Measurements from ENCODE around the gene SLC52A3.

SLC52A3 gene

DNA sequence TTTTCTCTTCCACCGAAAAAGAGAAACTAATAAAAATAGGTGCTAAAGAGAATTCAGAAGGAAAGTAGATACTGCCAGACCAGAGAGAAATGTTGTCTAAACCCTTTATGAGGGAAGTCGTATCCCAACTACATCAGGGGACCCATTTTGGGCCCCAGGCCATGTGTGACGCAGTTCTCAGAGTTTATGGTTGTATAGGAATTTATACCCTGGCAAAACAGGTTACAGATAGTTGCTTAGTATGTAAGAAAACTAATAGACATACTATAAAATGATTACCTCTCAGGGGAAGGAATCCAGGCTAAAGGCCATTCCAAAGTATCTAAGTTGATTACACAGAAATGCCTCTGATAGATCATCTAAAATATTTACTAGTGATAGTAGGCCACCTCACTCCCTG lies 28.6 kb upstream of the SLC52A3 start:
- H3K27ac ChIP-seq (ENCODE audit: low read depth, low read length), result no peak overlapping the region
- no peak overlapping the region for H3K4me3 ChIP-seq (ENCODE audit: low read depth in 1 of 5, low read length in 5 of 5)
- no peaks in the 10 kb centered on the region for H3K4me1 ChIP-seq (ENCODE audit: control insufficient read depth in 5 of 5, insufficient read depth in 5 of 5, low read length in 5 of 5)
- no peaks in the 10 kb centered on the region for H3K36me3 ChIP-seq (ENCODE audit: control insufficient read depth in 5 of 5, insufficient read depth in 5 of 5, low read length in 5 of 5)
- H3K27me3 ChIP-seq (ENCODE audit: control insufficient read depth in 5 of 5, insufficient read depth in 4 of 5, low read length in 5 of 5), result peaks cover under 1 to 4% (median 3%) of the 10 kb centered on the region in 5 donors
- H3K9me3 ChIP-seq (ENCODE audit: control insufficient read depth in 5 of 5, low read length in 5 of 5), result peaks cover 0 to 11% (median 5%) of the 10 kb centered on the region in 5 donors
- H3K9ac ChIP-seq (ENCODE audit: low read length in 5 of 5), result no peak overlapping the region

- H3K27ac ChIP-seq (ENCODE audit: low read depth, low read length), result no peak overlapping the region
- peak overlapping the region in 1 of 5 donors; percentile 15 for H3K4me3 ChIP-seq (ENCODE audit: low read depth in 1 of 5, low read length in 5 of 5)
- no peak overlapping the region for H3K9ac ChIP-seq (ENCODE audit: low read length in 5 of 5)
- H3K4me1 ChIP-seq (ENCODE audit: control insufficient read depth in 5 of 5, insufficient read depth in 5 of 5, low read length in 5 of 5), result no peaks in the 10 kb centered on the region
- H3K9me3 ChIP-seq (ENCODE audit: control insufficient read depth in 5 of 5, low read length in 5 of 5), result peaks cover 0 to 17% (median 11%) of the 10 kb centered on the region in 5 donors
- no peaks in the 10 kb centered on the region for H3K27me3 ChIP-seq (ENCODE audit: control insufficient read depth in 5 of 5, insufficient read depth in 4 of 5, low read length in 5 of 5)
- no peaks in the 10 kb centered on the region for H3K36me3 ChIP-seq (ENCODE audit: control insufficient read depth in 5 of 5, insufficient read depth in 5 of 5, low read length in 5 of 5)
Observed at GRCh38 chr20:792248-792647, 23.9 kb upstream of the SLC52A3 start.

- H3K27me3 ChIP-seq (ENCODE audit: control insufficient read depth in 5 of 5, insufficient read depth in 4 of 5, low read length in 5 of 5), result no peaks in the 10 kb centered on the region
- no peaks in the 10 kb centered on the region for H3K36me3 ChIP-seq (ENCODE audit: control insufficient read depth in 5 of 5, insufficient read depth in 5 of 5, low read length in 5 of 5)
- H3K4me1 ChIP-seq (ENCODE audit: control insufficient read depth in 5 of 5, insufficient read depth in 5 of 5, low read length in 5 of 5), result no peaks in the 10 kb centered on the region
- H3K27ac ChIP-seq (ENCODE audit: low read depth, low read length), result no peak overlapping the region
- no peak overlapping the region for H3K4me3 ChIP-seq (ENCODE audit: low read depth in 1 of 5, low read length in 5 of 5)
- peaks cover 0 to 17% (median 11%) of the 10 kb centered on the region in 5 donors for H3K9me3 ChIP-seq (ENCODE audit: control insufficient read depth in 5 of 5, low read length in 5 of 5)
- H3K9ac ChIP-seq (ENCODE audit: low read length in 5 of 5), result no peak overlapping the region
Observed at GRCh38 chr20:791056-791455, 22.8 kb upstream of the SLC52A3 start.

DNA sequence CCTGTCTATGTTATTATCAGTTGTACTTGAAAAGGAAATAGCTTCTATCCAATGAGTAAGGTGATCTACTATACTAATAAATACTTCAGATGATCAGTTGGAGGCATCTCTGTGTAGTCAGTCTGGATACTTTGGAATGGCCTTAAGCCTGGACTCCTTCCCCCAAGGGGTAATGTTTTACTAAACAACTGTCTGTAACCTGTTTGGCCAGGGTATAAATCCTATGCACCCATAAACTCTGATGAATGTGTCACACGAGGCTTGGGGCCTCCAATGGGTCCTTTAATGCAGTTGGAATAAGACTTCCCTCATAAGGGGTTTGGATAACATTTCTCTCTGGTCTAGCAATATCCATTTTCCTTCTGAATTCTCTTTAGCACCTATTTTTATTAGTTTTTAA lies 19.5 kb upstream of the SLC52A3 start:
- no peak overlapping the region for H3K4me3 ChIP-seq (ENCODE audit: low read depth in 1 of 5, low read length in 5 of 5)
- H3K4me1 ChIP-seq (ENCODE audit: control insufficient read depth in 5 of 5, insufficient read depth in 5 of 5, low read length in 5 of 5), result no peaks in the 10 kb centered on the region
- H3K27ac ChIP-seq (ENCODE audit: low read depth, low read length), result no peak overlapping the region
- peaks cover 0 to 4% (median 0%) of the 10 kb centered on the region in 5 donors for H3K27me3 ChIP-seq (ENCODE audit: control insufficient read depth in 5 of 5, insufficient read depth in 4 of 5, low read length in 5 of 5)
- H3K9ac ChIP-seq (ENCODE audit: low read length in 5 of 5), result no peak overlapping the region
- peaks cover 0 to 23% (median 13%) of the 10 kb centered on the region in 5 donors for H3K9me3 ChIP-seq (ENCODE audit: control insufficient read depth in 5 of 5, low read length in 5 of 5)
- H3K36me3 ChIP-seq (ENCODE audit: control insufficient read depth in 5 of 5, insufficient read depth in 5 of 5, low read length in 5 of 5), result no peaks in the 10 kb centered on the region

DNA sequence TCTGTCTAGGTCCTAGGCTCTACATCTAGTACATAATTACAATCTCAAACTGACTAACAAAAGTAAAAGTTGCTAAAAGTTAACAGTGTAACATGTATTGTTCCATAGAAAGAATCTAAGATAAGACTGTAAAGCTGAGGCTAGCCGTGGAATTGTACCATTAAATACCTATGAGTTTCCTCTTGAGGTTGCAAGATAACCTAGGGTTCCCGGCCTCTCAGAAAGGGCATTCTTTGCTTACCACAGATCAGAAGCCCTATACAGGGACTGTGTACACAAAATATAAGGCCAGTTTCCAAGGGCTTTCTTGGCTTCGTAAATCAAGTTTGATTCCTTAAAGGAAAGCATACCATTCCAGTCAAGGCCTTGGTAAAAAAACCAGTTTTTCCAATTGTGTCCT lies 11.5 kb upstream of the SLC52A3 start:
- H3K4me3 ChIP-seq (ENCODE audit: low read depth in 1 of 5, low read length in 5 of 5), result no peak overlapping the region
- H3K27me3 ChIP-seq (ENCODE audit: control insufficient read depth in 5 of 5, insufficient read depth in 4 of 5, low read length in 5 of 5), result peaks cover 0 to 11% (median 6%) of the 10 kb centered on the region in 5 donors
- no peak overlapping the region for H3K9ac ChIP-seq (ENCODE audit: low read length in 5 of 5)
- H3K4me1 ChIP-seq (ENCODE audit: control insufficient read depth in 5 of 5, insufficient read depth in 5 of 5, low read length in 5 of 5), result no peaks in the 10 kb centered on the region
- H3K27ac ChIP-seq (ENCODE audit: low read depth, low read length), result no peak overlapping the region
- no peaks in the 10 kb centered on the region for H3K36me3 ChIP-seq (ENCODE audit: control insufficient read depth in 5 of 5, insufficient read depth in 5 of 5, low read length in 5 of 5)
- peaks cover 0 to 8% (median 0%) of the 10 kb centered on the region in 5 donors for H3K9me3 ChIP-seq (ENCODE audit: control insufficient read depth in 5 of 5, low read length in 5 of 5)

DNA sequence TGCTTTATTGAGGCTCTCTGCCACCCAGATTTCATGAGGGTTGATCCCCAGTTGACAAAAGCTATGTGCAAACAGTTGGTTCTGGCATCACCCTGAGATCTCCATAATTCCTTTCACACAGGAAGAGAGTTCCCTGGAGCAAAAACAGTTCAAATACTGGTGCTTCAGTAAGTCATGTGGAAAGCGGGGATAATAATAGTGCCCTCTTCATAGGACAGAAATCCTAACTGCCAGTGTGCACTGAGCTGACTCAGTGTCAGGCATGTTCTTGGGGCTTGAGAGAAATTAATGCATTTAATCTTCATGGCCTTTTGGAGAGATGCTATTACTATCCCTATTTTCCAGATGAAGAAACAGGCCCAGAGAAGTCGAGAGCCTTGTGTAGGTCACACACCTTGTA lies 7.9 kb upstream of the SLC52A3 start:
- no peak overlapping the region for H3K9ac ChIP-seq (ENCODE audit: low read length in 5 of 5)
- no peaks in the 10 kb centered on the region for H3K4me1 ChIP-seq (ENCODE audit: control insufficient read depth in 5 of 5, insufficient read depth in 5 of 5, low read length in 5 of 5)
- H3K9me3 ChIP-seq (ENCODE audit: control insufficient read depth in 5 of 5, low read length in 5 of 5), result no peaks in the 10 kb centered on the region
- H3K36me3 ChIP-seq (ENCODE audit: control insufficient read depth in 5 of 5, insufficient read depth in 5 of 5, low read length in 5 of 5), result no peaks in the 10 kb centered on the region
- no peak overlapping the region for H3K4me3 ChIP-seq (ENCODE audit: low read depth in 1 of 5, low read length in 5 of 5)
- H3K27ac ChIP-seq (ENCODE audit: low read depth, low read length), result no peak overlapping the region
- H3K27me3 ChIP-seq (ENCODE audit: control insufficient read depth in 5 of 5, insufficient read depth in 4 of 5, low read length in 5 of 5), result peaks cover 3 to 12% (median 11%) of the 10 kb centered on the region in 5 donors

DNA sequence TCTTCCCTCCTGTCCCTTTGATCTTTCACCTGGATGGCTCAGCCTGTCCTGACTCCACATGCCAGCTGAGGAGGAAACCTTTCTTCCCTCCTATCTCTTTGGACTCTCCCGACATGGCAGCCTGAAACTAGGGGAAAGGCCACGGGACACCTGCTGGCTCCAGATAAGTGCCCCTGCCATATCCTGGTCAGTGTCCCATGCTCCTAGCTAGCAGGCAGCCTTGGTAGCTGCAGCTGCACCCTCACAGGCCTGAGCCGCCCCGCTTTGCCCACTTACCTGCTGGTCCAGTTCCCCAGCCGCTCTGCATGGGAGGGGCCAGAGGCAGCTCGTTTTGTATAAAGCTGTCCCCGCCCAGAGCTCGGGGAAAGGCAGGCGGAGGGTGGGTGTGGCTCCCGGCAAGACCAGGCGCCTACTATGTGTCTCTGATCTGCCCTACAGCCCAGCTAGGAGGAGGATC lies 7.4 kb upstream of the SLC52A3 start:
- no peaks in the 10 kb centered on the region for H3K36me3 ChIP-seq (ENCODE audit: control insufficient read depth in 5 of 5, insufficient read depth in 5 of 5, low read length in 5 of 5)
- no peak overlapping the region for H3K27ac ChIP-seq (ENCODE audit: low read depth, low read length)
- H3K9me3 ChIP-seq (ENCODE audit: control insufficient read depth in 5 of 5, low read length in 5 of 5), result peaks cover 0 to 3% (median 0%) of the 10 kb centered on the region in 5 donors
- H3K9ac ChIP-seq (ENCODE audit: low read length in 5 of 5), result no peak overlapping the region
- no peaks in the 10 kb centered on the region for H3K4me1 ChIP-seq (ENCODE audit: control insufficient read depth in 5 of 5, insufficient read depth in 5 of 5, low read length in 5 of 5)
- no peak overlapping the region for H3K4me3 ChIP-seq (ENCODE audit: low read depth in 1 of 5, low read length in 5 of 5)
- peaks cover 4 to 12% (median 11%) of the 10 kb centered on the region in 5 donors for H3K27me3 ChIP-seq (ENCODE audit: control insufficient read depth in 5 of 5, insufficient read depth in 4 of 5, low read length in 5 of 5)

- Histone ChIP-seq H3K4me1 (ENCODE audit: control insufficient read depth in 5 of 5, insufficient read depth in 5 of 5, low read length in 5 of 5) (no peaks in the 10 kb centered on the region), H3K9ac (ENCODE audit: low read length in 5 of 5) (no peak overlapping the region), H3K4me3 (ENCODE audit: low read depth in 1 of 5, low read length in 5 of 5) (no peak overlapping the region), H3K9me3 (ENCODE audit: control insufficient read depth in 5 of 5, low read length in 5 of 5) (peaks cover 0 to 5% (median 0%) of the 10 kb centered on the region in 5 donors), H3K36me3 (ENCODE audit: control insufficient read depth in 5 of 5, insufficient read depth in 5 of 5, low read length in 5 of 5) (no peaks in the 10 kb centered on the region), H3K27ac (ENCODE audit: low read depth, low read length) (no peak overlapping the region), H3K27me3 (ENCODE audit: control insufficient read depth in 5 of 5, insufficient read depth in 4 of 5, low read length in 5 of 5) (peaks cover 4 to 12% (median 11%) of the 10 kb centered on the region in 5 donors)
Observed at GRCh38 chr20:774660-775057, 6.4 kb upstream of the SLC52A3 start.

DNA sequence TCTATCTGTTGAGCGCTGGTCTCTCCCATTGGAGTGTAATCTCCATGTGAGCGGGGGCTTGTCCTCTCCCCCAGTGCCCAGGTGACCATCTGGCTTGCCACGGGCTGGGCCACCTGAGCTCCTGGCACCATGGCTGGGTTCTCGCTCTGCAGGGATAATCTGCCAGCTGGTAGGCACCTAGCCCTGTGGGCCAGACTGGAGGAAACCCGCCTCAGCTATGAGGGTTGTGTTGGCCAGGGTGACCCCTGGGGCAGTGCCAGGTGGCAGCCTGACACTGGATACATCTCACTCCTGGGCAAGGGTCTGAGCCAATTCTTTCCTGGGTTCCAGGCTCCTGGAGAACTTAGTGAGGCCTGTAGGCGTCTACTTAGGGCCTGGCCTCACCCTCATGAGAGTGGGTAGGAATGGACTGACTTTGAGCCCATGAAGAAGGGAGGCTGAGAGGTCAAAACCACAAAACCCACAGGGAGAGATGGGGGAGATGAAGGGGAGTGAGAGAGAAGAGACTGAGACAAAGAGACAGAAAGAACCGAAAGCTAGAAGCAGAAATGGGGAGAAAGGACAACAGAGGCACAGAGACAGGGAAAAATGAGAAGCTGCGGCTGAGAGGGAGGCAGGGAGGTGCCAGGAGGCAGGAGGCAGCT lies 5.8 kb upstream of the SLC52A3 start:
- Histone ChIP-seq H3K4me3 (ENCODE audit: low read depth in 1 of 5, low read length in 5 of 5) (no peak overlapping the region), H3K4me1 (ENCODE audit: control insufficient read depth in 5 of 5, insufficient read depth in 5 of 5, low read length in 5 of 5) (peaks cover 0 to 2% (median 0%) of the 10 kb centered on the region in 5 donors), H3K36me3 (ENCODE audit: control insufficient read depth in 5 of 5, insufficient read depth in 5 of 5, low read length in 5 of 5) (no peaks in the 10 kb centered on the region), H3K27ac (ENCODE audit: low read depth, low read length) (no peak overlapping the region), H3K9me3 (ENCODE audit: control insufficient read depth in 5 of 5, low read length in 5 of 5) (peaks cover 0 to 5% (median 0%) of the 10 kb centered on the region in 5 donors), H3K9ac (ENCODE audit: low read length in 5 of 5) (no peak overlapping the region), H3K27me3 (ENCODE audit: control insufficient read depth in 5 of 5, insufficient read depth in 4 of 5, low read length in 5 of 5) (peaks cover 4 to 12% (median 11%) of the 10 kb centered on the region in 5 donors)

DNA sequence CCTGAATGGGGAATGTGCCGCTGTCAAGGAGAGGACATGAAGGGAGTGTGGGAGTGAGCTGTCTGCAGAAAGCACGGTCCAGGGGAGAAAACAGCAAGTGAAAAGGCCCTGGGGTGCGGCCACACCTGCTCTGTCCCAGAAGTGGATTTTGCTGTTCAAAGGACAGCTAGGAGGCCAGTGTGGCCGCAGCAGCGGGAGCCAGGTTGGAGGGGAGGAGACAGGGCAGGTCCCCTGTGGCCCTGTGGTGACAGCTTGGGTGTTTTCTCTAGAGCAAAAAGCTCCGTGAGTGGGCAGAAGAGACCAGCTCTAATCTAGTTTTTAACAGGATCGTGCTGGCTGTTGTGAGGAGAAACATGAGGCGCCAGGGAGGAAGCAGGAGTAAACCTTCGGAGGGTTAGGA lies 4.5 kb upstream of the SLC52A3 start:
- H3K27ac ChIP-seq (ENCODE audit: low read depth, low read length), result no peak overlapping the region
- no peak overlapping the region for H3K4me3 ChIP-seq (ENCODE audit: low read depth in 1 of 5, low read length in 5 of 5)
- H3K27me3 ChIP-seq (ENCODE audit: control insufficient read depth in 5 of 5, insufficient read depth in 4 of 5, low read length in 5 of 5), result peaks cover 6 to 12% (median 11%) of the 10 kb centered on the region in 5 donors
- peaks cover 0 to 5% (median 0%) of the 10 kb centered on the region in 5 donors for H3K9me3 ChIP-seq (ENCODE audit: control insufficient read depth in 5 of 5, low read length in 5 of 5)
- peaks cover 0 to 10% (median 0%) of the 10 kb centered on the region in 5 donors for H3K4me1 ChIP-seq (ENCODE audit: control insufficient read depth in 5 of 5, insufficient read depth in 5 of 5, low read length in 5 of 5)
- H3K36me3 ChIP-seq (ENCODE audit: control insufficient read depth in 5 of 5, insufficient read depth in 5 of 5, low read length in 5 of 5), result no peaks in the 10 kb centered on the region
- no peak overlapping the region for H3K9ac ChIP-seq (ENCODE audit: low read length in 5 of 5)

Measured in subcutaneous abdominal adipose tissue (tissue), 5 donors.